ENCODE results near the gene PRR23E.

Gene PRR23E

GRCh38 chr3:127159543-127159942, 33.4 kb upstream of the PRR23E start:
- no peaks in the 10 kb centered on the region for H3K27me3 ChIP-seq (ENCODE audit: insufficient read depth, poor library complexity, severe bottlenecking)
- TF ChIP-seq SPI1 (IDR thresholded peaks at IDR 0.05; ENCODE audit: borderline replicate concordance, low read depth) (no peak), CTCF (IDR thresholded peaks at IDR 0.05; ENCODE audit: insufficient read depth, low read length) (no peak), POLR2AphosphoS5 (IDR thresholded peaks at IDR 0.05; ENCODE audit: low read depth) (no peak), GABPA (IDR thresholded peaks at IDR 0.05; ENCODE audit: low read depth) (no peak), REST (IDR thresholded peaks at IDR 0.05; ENCODE audit: insufficient replicate concordance, low read depth) (no peak)
- no peak overlapping the region for H3K27ac ChIP-seq (replicated peaks)
- DNase-seq (ENCODE audit: low read depth in 1 of 2, low spot score in 1 of 2) = no peak
- H3K4me3 ChIP-seq (replicated peaks; ENCODE audit: insufficient read depth, low read length) = no peak overlapping the region

GRCh38 chr3:127161236-127161635, 31.7 kb upstream of the PRR23E start:
- no peaks in the 10 kb centered on the region for H3K27me3 ChIP-seq (ENCODE audit: insufficient read depth, poor library complexity, severe bottlenecking)

More at GRCh38 chr3:127161236-127161635, 31.7 kb upstream of the PRR23E start:
- TF ChIP-seq GABPA (IDR thresholded peaks at IDR 0.05; ENCODE audit: low read depth) = no peak
- TF ChIP-seq SPI1 (IDR thresholded peaks at IDR 0.05; ENCODE audit: borderline replicate concordance, low read depth) = no peak
- no peak for TF ChIP-seq REST (IDR thresholded peaks at IDR 0.05; ENCODE audit: insufficient replicate concordance, low read depth)
- no peak for TF ChIP-seq POLR2AphosphoS5 (IDR thresholded peaks at IDR 0.05; ENCODE audit: low read depth)
- TF ChIP-seq CTCF (IDR thresholded peaks at IDR 0.05; ENCODE audit: insufficient read depth, low read length) = no peak
- Histone ChIP-seq H3K27ac (replicated peaks) (no peak overlapping the region), H3K4me3 (replicated peaks; ENCODE audit: insufficient read depth, low read length) (no peak overlapping the region)
- DNase-seq (ENCODE audit: low read depth in 1 of 2, low spot score in 1 of 2) = no peak
